IMR-90 (cell line): ENCODE results near the gene AP3B1.

ENCODE experiments used
- BHLHE40 ChIP-seq: fragments of 150-350 bp; IDR thresholded peaks from 2 replicates; pipeline ENCODE4 v1.6.1; 2016; ENCODE audit warnings: mild to moderate bottlenecking, low read depth, low read length
- CTCF ChIP-seq: conservative IDR thresholded peaks from 2 replicates; pipeline ENCODE4 v1.5.1; 2012; ENCODE audit warnings: mild to moderate bottlenecking, low read depth, low read length, improper control_type of control experiment
- FOS ChIP-seq: fragments of 150-350 bp; IDR thresholded peaks from 2 replicates; pipeline ENCODE4 v1.6.1; 2016; ENCODE audit warnings: low read depth, low read length
- MXI1 ChIP-seq: IDR thresholded peaks from 2 replicates; pipeline ENCODE4 v1.6.1; 2012; ENCODE audit warnings: low read depth, mild to moderate bottlenecking, low read length, moderate library complexity, borderline replicate concordance
- POLR2A ChIP-seq: IDR thresholded peaks from 2 replicates; pipeline ENCODE4 v1.6.1; 2012; ENCODE audit warnings: mild to moderate bottlenecking, low read depth, low read length
- USF2 ChIP-seq: fragments of 150-350 bp; IDR thresholded peaks from 2 replicates; pipeline ENCODE4 v1.6.1; 2017; ENCODE audit warnings: mild to moderate bottlenecking, antibody characterized with exemption, low read length, low read depth

GRCh38 chr5:78077369-78078068, 217.0 kb downstream of the AP3B1 start:
- no peak for TF ChIP-seq FOS
- no peak for TF ChIP-seq CTCF
- no peak for TF ChIP-seq POLR2A
- TF ChIP-seq USF2, result no peak
- no peak for TF ChIP-seq BHLHE40
- no peak for TF ChIP-seq MXI1
